Activated CD4-positive, alpha-beta T cell treated with anti-CD3 and anti-CD28 coated beads, Interleukin-2, amount 10 ng/mL, durations not matched to agents 7 days and 5 days (primary cell): ENCODE data around the gene CCDC33. TPM values are rescaled to one million over a fixed set of nuclear protein-coding genes. Genes with fewer than 3 reads are reported as not detected.

ENCODE experiments used
- CTCF ChIA-PET: fragments of 350-600 bp; sonication (Branson Sonifier 250); formaldehyde crosslinking; loops from one replicate; lab custom pipeline; 2021; ENCODE audit warnings: antibody characterized with exemption; lab: Charles Lee
- POLR2A ChIA-PET: fragments of 350-600 bp; sonication (Branson Sonifier 250); formaldehyde crosslinking; loops from one replicate; lab custom pipeline; 2021; ENCODE audit warnings: antibody characterized with exemption; lab: Charles Lee
- DNase-seq: peaks from one replicate; pipeline ENCODE4 v3.0.0-alpha.2; 2020
- H3K27ac Mint-ChIP-seq: one replicate; pipeline ENCODE4 v1.8.0; 2021; ENCODE audit warnings: mild to moderate bottlenecking, moderate library complexity, mixed read lengths
- H3K27me3 Mint-ChIP-seq: one replicate; pipeline ENCODE4 v1.8.0; 2021; ENCODE audit warnings: mixed read lengths
- H3K36me3 Mint-ChIP-seq: one replicate; pipeline ENCODE4 v1.8.0; 2021; ENCODE audit warnings: low read depth, mixed read lengths
- H3K4me1 Mint-ChIP-seq: one replicate; pipeline ENCODE4 v1.8.0; 2021; ENCODE audit warnings: mixed read lengths
- H3K4me3 Mint-ChIP-seq: one replicate; pipeline ENCODE4 v1.8.0; 2021; ENCODE audit warnings: mild to moderate bottlenecking, moderate library complexity, mixed read lengths
- H3K9me3 Mint-ChIP-seq: one replicate; pipeline ENCODE4 v1.8.0; 2021; ENCODE audit warnings: mixed read lengths
- total RNA-seq, 2 experiments: library from RNA; stranded (reverse); gene quantifications; one replicate each; pipeline ENCODE4 v1.2.3, GENCODE V29; 2021

Gene CCDC33
- total RNA-seq: not detected

DNA sequence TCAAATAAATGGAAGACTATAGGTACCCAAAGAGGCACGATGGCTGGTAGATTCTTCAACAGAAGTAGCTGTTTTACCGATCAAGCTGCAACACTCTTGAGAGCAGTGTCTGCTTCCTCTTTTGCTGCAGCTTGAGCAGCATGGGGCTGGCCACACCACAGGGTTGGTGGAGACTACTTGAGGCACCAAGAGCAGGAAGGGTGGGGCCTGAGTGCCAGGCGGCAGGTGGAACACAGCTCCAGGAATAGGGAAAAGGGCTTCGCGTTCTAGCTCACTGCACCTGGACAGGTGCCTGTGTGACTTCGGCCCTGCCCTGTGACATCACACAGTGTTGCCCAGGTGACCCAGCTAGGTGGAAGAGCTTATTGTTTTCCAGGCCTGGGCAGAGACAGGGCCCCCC lies at the start of gene CCDC33:
Gene CCDC33 (plus strand): TSS at position 365 of the 400 bp plus-strand sequence. CDS start 394 bp downstream, outside the sequence.
- no peak for DNase-seq
- Mint-ChIP-seq H3K4me1 (no peaks in the 10 kb centered on the region), H3K9me3 (no peaks in the 10 kb centered on the region), H3K27ac (no peak within 1 kb of the TSS), H3K27me3 (no peaks in the 10 kb centered on the region), H3K4me3 (no peak within 1 kb of the TSS), H3K36me3 (no peaks in the 10 kb centered on the region)
- ChIA-PET POLR2A (no interaction called here), CTCF (interaction anchor here (1.2 kb wide), 1 partner anchor 15 kb away, joined by 3 read pairs; no protein-coding TSS in a partner anchor)

DNA sequence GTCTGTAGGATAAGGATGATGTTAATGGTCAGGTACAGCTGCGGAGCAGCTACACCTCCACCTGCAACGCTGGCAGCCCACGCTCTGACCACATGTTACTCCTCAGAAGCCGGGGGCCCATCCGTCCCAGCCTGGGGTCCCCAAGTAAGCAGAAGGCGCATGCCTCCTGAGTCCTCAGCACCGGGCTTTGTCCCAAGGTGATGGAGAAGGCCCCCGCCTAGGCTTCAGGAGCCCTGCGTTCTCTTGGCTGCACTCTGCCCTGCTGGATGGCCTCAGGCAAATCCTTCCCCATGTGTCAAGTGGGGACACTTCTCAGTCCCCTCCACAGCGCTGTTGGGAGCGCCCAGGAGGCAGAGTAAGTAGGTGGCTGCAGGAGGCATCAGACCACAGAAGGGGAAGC lies 47.9 kb upstream of the CCDC33 start:
- Mint-ChIP-seq H3K4me1 (no peaks in the 10 kb centered on the region), H3K36me3 (no peaks in the 10 kb centered on the region), H3K27me3 (no peaks in the 10 kb centered on the region), H3K4me3 (no peak overlapping the region), H3K9me3 (no peaks in the 10 kb centered on the region), H3K27ac (no peak overlapping the region)
- no peak for DNase-seq
- ChIA-PET CTCF (interaction anchor here (1.0 to 1.2 kb wide), 2 partner anchors 12 to 14 kb away, joined by 3 to 4 read pairs; partner anchors contain the start of gene ISLR), POLR2A (no interaction called here)

DNA sequence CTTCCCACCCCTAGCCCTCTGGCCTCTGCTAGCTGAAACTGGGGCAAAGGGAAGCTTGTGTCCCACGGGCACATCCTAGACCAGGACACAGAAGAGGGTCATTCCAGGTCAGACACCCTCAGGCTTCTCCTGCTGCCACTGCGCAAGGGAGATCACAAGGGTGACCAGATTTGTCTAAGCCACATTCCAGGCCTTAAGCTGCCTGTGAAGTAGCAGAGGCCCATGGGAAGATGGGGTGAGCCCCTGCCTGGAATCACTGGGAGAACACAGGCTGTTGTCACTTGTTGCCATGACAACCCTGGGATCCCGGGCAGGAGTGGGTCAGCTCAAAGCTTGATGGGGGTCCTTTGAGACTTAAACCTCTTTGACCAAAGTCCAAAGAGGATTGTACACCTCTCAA lies 44.3 kb upstream of the CCDC33 start:
- POLR2A ChIA-PET: no interaction called here
- no peaks in the 10 kb centered on the region for H3K36me3 Mint-ChIP-seq
- H3K4me1 Mint-ChIP-seq: no peaks in the 10 kb centered on the region
- DNase-seq: no peak
- H3K27ac Mint-ChIP-seq: no peak overlapping the region
- H3K4me3 Mint-ChIP-seq: no peak overlapping the region
- H3K9me3 Mint-ChIP-seq: no peaks in the 10 kb centered on the region
- CTCF ChIA-PET: interaction anchor here (0.9 to 1.5 kb wide), 3 partner anchors 9 to 53 kb away, joined by 3 to 5 read pairs (median 3); no protein-coding TSS in a partner anchor
- no peaks in the 10 kb centered on the region for H3K27me3 Mint-ChIP-seq

DNA sequence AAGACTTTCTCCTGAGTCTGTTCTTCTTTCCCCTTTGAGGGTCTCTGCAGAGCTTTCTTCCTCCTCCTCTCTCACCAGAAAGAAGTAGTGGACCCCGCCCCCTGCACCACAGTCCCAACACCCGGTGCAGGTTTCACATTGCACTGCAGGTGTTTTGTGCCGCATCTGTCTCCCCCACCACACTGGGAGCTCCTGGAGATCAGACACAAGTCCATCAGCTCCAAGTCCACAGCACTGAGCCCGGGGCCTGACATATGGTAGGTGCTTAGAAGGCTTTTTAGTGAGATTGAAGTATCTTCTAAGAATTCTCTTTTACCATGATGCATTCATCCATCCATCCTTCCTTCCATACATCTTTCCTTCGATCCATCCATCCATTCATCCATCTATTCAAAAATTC lies 43.4 kb upstream of the CCDC33 start:
- ChIA-PET CTCF (no interaction called here), POLR2A (no interaction called here)
- no peaks in the 10 kb centered on the region for H3K4me1 Mint-ChIP-seq

DNA sequence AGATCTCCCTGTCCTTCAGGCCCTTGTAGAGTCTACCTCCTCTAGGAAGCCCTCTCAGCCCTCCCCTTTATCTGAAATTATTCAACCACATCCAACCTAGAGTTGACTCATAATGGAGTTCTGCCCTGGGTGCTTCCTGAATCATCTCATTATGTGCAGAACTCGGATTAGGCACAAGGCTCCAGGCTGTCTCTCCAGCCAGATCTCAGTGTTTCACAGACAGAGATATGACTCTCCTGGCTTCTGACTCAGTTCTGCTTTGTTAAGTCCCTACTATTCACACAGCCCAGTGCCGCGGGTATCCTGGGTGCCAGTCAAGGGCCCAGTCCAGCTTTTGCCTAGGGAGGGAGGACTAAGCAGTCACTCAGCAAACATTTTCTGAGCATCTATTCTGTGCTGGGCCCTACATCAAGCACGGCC lies 42.8 kb upstream of the CCDC33 start:
- ChIA-PET CTCF (no interaction called here), POLR2A (no interaction called here)
- H3K27ac Mint-ChIP-seq: no peak overlapping the region
- no peaks in the 10 kb centered on the region for H3K27me3 Mint-ChIP-seq
- no peaks in the 10 kb centered on the region for H3K36me3 Mint-ChIP-seq
- H3K4me1 Mint-ChIP-seq: no peaks in the 10 kb centered on the region
- H3K4me3 Mint-ChIP-seq: no peak overlapping the region
- no peaks in the 10 kb centered on the region for H3K9me3 Mint-ChIP-seq
- no peak for DNase-seq

More for the DNA sequence above, 43.4 kb upstream of the CCDC33 start:
- H3K36me3 Mint-ChIP-seq: no peaks in the 10 kb centered on the region
- DNase-seq: no peak
- no peaks in the 10 kb centered on the region for H3K9me3 Mint-ChIP-seq
- H3K27me3 Mint-ChIP-seq: no peaks in the 10 kb centered on the region
- H3K4me3 Mint-ChIP-seq: no peak overlapping the region
- no peak overlapping the region for H3K27ac Mint-ChIP-seq

DNA sequence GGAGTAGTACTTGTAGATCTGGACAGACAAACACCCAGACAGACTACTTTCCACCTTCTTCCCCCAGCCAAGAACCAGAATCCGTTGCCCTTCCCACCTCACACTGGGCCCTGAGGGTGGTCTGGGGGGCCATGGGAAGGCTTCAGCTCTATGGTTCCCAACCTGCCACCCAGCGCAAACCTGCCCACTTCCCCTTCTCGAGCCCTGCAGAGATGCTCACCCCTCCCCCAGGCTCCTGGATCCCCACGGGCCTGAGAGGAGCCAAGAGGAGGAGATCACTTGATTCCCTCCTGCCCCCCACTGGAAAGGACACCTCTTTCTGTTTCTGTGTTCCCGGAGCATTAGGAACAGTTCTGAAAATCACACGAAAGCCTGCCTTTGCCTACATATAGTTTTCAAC lies 42.2 kb upstream of the CCDC33 start:
- Mint-ChIP-seq H3K4me3 (no peak overlapping the region), H3K27me3 (no peaks in the 10 kb centered on the region), H3K4me1 (no peaks in the 10 kb centered on the region), H3K27ac (no peak overlapping the region), H3K36me3 (no peaks in the 10 kb centered on the region), H3K9me3 (no peaks in the 10 kb centered on the region)
- ChIA-PET CTCF (interaction anchor here (1.2 kb wide), 1 partner anchor 13 kb away, joined by 3 read pairs; no protein-coding TSS in a partner anchor), POLR2A (no interaction called here)
- DNase-seq: no peak

DNA sequence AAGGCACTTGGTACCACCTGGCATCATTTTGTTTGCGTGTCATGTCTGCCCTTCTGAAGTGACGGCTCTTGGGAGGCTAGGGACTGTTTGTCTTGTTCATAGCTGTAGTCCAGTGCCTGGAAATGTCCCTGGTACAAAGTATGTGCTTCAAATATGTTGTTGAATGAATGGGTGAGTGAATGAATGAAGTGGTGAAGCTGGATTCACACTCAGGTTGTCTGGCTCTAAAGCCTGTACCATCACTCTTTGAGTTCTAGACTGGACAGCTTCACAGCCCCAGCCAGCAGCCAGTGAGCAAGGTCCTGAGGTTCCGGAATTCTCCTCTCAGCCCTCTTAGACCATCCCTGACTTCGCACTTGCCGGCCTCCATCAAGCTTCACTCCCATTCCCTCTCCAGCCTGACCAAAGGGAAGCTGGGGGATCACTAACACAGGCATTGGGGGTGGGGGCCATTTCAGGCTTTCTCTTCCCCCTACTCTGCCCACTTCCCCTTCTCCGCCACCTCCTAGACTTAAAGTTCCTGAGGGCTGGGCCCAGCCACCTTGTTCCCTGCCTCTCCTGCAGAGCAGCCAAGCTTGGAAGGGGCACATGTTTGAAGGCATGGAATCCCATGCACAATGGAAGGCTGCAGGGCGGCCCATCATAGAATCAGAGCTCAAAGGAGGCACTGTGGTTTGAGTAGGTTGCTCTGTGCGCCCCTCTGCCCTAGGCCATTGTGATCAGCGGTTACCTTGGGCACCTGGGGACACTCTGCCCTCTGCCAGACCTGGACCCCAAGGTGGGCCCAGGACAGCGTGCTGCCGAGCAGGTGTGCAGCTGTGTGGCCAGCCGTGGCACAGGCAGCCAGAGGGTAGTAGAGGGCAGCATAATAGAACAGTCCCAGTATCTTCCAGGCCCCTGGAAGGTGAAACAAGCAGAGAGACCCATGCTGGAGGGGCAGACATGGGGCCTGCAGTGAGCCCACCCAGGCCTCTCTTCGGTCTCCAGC lies 41.3 kb upstream of the CCDC33 start:
- CTCF ChIA-PET: interaction anchor here (1.2 kb wide), 1 partner anchor 12 kb away, joined by 3 read pairs; no protein-coding TSS in a partner anchor

DNA sequence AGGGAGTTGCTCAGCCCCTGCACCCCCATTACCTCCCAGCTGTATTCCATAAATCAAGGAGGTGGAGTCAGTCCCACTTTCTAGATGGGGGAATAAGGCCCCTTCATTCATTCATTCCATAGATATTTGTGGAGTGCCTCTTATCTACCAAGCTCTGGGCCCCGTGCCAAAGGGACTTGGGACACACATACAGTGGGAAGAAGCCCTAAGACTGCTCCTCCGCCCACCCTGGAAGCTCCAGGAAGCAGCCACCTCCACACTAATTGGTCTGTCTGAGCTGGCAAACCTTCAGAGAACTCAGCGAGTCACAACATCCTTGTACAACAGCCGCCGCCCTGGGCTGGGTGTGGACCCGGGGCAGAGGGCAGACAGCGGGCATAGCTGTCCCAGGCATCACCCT lies 40.0 kb upstream of the CCDC33 start:
- Mint-ChIP-seq H3K4me1 (no peaks in the 10 kb centered on the region), H3K27ac (no peak overlapping the region), H3K9me3 (no peaks in the 10 kb centered on the region), H3K27me3 (no peaks in the 10 kb centered on the region), H3K36me3 (no peaks in the 10 kb centered on the region), H3K4me3 (no peak overlapping the region)
- CTCF ChIA-PET: interaction anchor here (0.5 to 1.1 kb wide), 2 partner anchors 31 to 39 kb away, joined by 3 read pairs; no protein-coding TSS in a partner anchor
- no peak for DNase-seq
- POLR2A ChIA-PET: no interaction called here

More for the DNA sequence above, 41.3 kb upstream of the CCDC33 start:
- H3K9me3 Mint-ChIP-seq: no peaks in the 10 kb centered on the region
- no peak overlapping the region for H3K27ac Mint-ChIP-seq
- H3K4me3 Mint-ChIP-seq: no peak overlapping the region
- POLR2A ChIA-PET: no interaction called here
- no peaks in the 10 kb centered on the region for H3K36me3 Mint-ChIP-seq
- no peaks in the 10 kb centered on the region for H3K4me1 Mint-ChIP-seq
- H3K27me3 Mint-ChIP-seq: no peaks in the 10 kb centered on the region
- DNase-seq: no peak

DNA sequence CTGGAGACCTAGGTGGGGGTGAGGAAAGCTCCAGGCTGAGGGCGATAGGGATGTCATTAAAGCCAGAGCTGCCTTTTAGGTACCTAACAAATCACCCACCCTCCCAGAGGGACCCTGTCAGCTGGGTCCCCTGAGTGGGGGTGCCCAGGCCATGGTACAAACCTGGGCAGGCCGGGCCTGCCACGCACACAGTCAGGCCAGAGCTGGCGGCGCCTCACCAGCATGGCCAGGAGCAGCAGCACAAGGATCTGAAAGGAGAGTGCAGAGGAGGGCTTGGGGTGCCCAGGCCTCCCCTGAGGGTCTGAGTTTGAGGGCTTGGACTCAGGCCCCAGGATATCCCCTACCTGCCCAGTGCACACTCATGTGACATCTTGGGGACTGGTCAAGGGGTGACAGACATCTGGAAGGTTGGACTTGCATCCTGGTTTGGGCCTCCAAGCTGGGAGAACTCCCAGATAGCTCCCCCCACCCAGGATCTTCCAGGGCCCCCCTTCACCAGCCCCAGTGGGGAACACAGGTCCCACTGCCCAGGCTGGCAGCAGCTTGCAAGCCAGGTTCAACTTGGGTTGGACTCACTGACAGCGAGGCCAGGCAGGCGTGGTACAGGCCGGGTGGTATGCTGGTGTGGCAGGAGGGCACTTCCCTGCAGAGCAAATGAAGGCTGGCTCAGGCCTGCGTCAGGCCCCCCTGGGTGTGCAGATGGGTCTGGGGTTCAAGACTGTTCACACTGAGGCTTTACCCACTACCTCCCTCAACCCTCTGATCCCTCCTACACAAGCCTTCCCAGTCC lies 38.8 kb upstream of the CCDC33 start:
- Mint-ChIP-seq H3K27ac (no peak overlapping the region), H3K36me3 (no peaks in the 10 kb centered on the region), H3K27me3 (no peaks in the 10 kb centered on the region), H3K4me3 (no peak overlapping the region), H3K9me3 (no peaks in the 10 kb centered on the region), H3K4me1 (no peaks in the 10 kb centered on the region)
- no peak for DNase-seq
- ChIA-PET CTCF (interaction anchor here (1.1 to 1.2 kb wide), 2 partner anchors 11 to 30 kb away, joined by 3 to 4 read pairs; no protein-coding TSS in a partner anchor), POLR2A (no interaction called here)

DNA sequence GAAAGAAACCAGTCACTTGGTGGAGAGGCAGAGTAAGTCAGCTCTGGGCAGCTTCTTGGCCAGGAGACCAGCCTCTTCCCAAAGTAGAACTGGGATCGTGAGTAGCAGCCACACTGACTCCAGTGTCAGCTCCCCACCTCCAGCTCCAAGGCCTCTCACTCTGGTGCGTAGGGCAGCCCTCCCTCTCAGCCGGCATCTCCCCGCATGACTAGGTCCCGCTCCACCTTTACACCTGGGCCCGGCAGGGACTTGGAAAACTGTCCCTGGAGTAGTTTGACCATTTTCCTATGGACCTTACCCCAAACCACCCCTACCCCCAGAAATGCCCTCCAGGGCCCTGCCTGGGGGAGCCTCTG lies 36.9 kb upstream of the CCDC33 start:
- no peaks in the 10 kb centered on the region for H3K4me1 Mint-ChIP-seq
- H3K9me3 Mint-ChIP-seq: no peaks in the 10 kb centered on the region
- no peak for DNase-seq
- ChIA-PET CTCF (interaction anchor here (1.0 kb wide), 1 partner anchor 21 kb away, joined by 5 read pairs; no protein-coding TSS in a partner anchor), POLR2A (no interaction called here)
- no peak overlapping the region for H3K4me3 Mint-ChIP-seq
- H3K36me3 Mint-ChIP-seq: no peaks in the 10 kb centered on the region
- H3K27me3 Mint-ChIP-seq: no peaks in the 10 kb centered on the region
- H3K27ac Mint-ChIP-seq: no peak overlapping the region

DNA sequence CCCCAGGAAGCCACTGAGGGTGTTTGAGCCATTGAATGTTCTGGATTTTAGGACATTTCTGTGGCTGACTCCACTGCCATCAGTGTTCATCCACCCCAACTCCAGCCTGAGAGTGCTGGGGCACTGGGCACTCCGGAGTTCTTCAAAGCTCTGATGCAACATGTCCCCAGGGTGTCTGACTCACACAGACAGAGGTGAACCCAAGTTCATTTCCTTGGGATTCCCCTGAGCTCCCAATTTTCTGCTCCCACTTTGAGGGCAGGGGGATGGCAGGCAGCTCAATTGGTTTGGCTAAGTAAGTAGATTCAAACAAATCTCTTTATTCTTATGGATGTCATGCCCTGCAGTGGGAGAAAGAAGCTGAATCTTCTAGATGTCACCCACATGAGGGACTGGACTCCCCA lies 35.7 kb upstream of the CCDC33 start:
- ChIA-PET CTCF (interaction anchor here (0.9 to 1.4 kb wide), 4 partner anchors 10 to 130 kb away, joined by 3 to 5 read pairs (median 3); no protein-coding TSS in a partner anchor), POLR2A (no interaction called here)
- no peaks in the 10 kb centered on the region for H3K27me3 Mint-ChIP-seq
- H3K36me3 Mint-ChIP-seq: no peaks in the 10 kb centered on the region
- no peak for DNase-seq
- no peaks in the 10 kb centered on the region for H3K4me1 Mint-ChIP-seq
- H3K27ac Mint-ChIP-seq: no peak overlapping the region
- H3K9me3 Mint-ChIP-seq: no peaks in the 10 kb centered on the region
- H3K4me3 Mint-ChIP-seq: no peak overlapping the region

DNA sequence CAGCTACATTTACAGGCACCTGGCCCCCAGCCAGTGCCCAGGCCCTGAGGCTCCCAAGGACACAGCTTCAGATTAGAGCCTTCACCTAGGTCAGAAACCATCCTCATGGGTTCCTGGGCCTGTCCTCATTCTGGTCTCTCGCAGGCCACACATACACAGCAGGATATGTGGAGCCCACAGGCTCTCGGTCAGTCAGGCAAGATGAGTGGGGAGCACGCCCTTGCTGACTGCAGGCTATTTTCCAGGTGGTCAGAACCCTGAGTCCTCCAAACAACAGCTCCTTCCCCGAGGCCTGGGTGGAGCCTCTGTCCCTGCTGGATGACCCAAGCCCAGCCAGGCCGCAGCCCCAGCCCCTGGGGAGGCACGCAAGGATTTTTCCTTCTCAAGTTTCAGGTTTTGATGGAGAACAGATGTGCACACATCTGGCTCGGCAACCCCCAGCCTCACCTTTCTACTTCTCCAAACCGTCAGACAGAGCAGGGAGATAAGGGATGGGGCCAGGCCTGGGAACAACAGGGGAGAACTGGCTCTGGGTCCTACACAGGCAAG lies 35.2 kb upstream of the CCDC33 start:
- POLR2A ChIA-PET: no interaction called here
- CTCF ChIA-PET: interaction anchor here (0.9 to 1.4 kb wide), 4 partner anchors 10 to 129 kb away, joined by 3 to 5 read pairs (median 3); no protein-coding TSS in a partner anchor
- Mint-ChIP-seq H3K27ac (no peak overlapping the region), H3K4me3 (no peak overlapping the region), H3K27me3 (no peaks in the 10 kb centered on the region), H3K36me3 (no peaks in the 10 kb centered on the region), H3K4me1 (no peaks in the 10 kb centered on the region), H3K9me3 (no peaks in the 10 kb centered on the region)
- no peak for DNase-seq
